Measurements from ENCODE around the gene BHLHA9.
"Not testable (repeated sequence)": the region's sequence is repeated elsewhere in the genome, so short reads cannot be mapped to it uniquely, and the experiment has no call there.

Gene BHLHA9

GRCh38 chr17:1270210-1271029 is at the start of gene BHLHA9:
BHLHA9 (plus strand) TSS chr17:1270444; CDS start chr17:1270564, 120 bp downstream.
- DNase-seq: no peak

GRCh38 chr17:1221209-1221608 is 49.0 kb upstream of the BHLHA9 start:
- DNase-seq: no peak

- no peak for DNase-seq
These were observed 47.9 kb upstream of the BHLHA9 start for GRCh38 chr17:1222321-1222720.

GRCh38 chr17:1223662-1224061 is 46.6 kb upstream of the BHLHA9 start:
- DNase-seq: no peak

GRCh38 chr17:1224330-1224729 is 45.9 kb upstream of the BHLHA9 start:
- DNase-seq: no peak

- DNase-seq: no peak
These were observed 43.9 kb upstream of the BHLHA9 start for GRCh38 chr17:1226308-1226707.

GRCh38 chr17:1227365-1227764 is 42.9 kb upstream of the BHLHA9 start:
- no peak for DNase-seq

GRCh38 chr17:1227917-1228780 is 42.1 kb upstream of the BHLHA9 start:
- DNase-seq: no peak

GRCh38 chr17:1228781-1229348 is 41.4 kb upstream of the BHLHA9 start:
- no peak for DNase-seq

GRCh38 chr17:1229349-1229899 is 40.8 kb upstream of the BHLHA9 start:
- no peak for DNase-seq

GRCh38 chr17:1229900-1230501 is 40.2 kb upstream of the BHLHA9 start:
- DNase-seq: no peak

- DNase-seq: no peak
These were observed 38.8 kb upstream of the BHLHA9 start for GRCh38 chr17:1231456-1231855.

- no peak for DNase-seq
These were observed 37.9 kb upstream of the BHLHA9 start for GRCh38 chr17:1232331-1232730.

GRCh38 chr17:1232786-1233185 is 37.5 kb upstream of the BHLHA9 start:
- DNase-seq: no peak

- no peak for DNase-seq
These were observed 35.8 kb upstream of the BHLHA9 start for GRCh38 chr17:1234455-1234854.

- no peak for DNase-seq
These were observed 32.8 kb upstream of the BHLHA9 start for GRCh38 chr17:1237471-1237870.

GRCh38 chr17:1239210-1239609 is 31.0 kb upstream of the BHLHA9 start:
- no peak for DNase-seq

- not testable (repeated sequence) for DNase-seq
These were observed 29.8 kb upstream of the BHLHA9 start for GRCh38 chr17:1240426-1240825.

GRCh38 chr17:1241929-1242328 is 28.3 kb upstream of the BHLHA9 start:
- DNase-seq: no peak

- DNase-seq: no peak
These were observed 25.6 kb upstream of the BHLHA9 start for GRCh38 chr17:1244606-1245012.

- no peak for DNase-seq
These were observed 18.2 kb upstream of the BHLHA9 start for GRCh38 chr17:1251866-1252608.

- no peak for DNase-seq
These were observed 15.2 kb upstream of the BHLHA9 start for GRCh38 chr17:1255041-1255440.
